ENCODE results near the gene GNPAT.

- TF ChIP-seq CTCF (conservative IDR thresholded peaks at IDR 0.05) (no peak), EZH2 (IDR thresholded peaks at IDR 0.05; ENCODE audit: low read depth) (no peak)
These were observed 33.6 kb upstream of the GNPAT start for GRCh38 chr1:231207437-231207836.
